HG03521 (cell line): ENCODE results near the gene ACAA2.

ENCODE experiments used
- ATAC-seq: cut with Tn5 transposase; IDR thresholded peaks from one replicate; pipeline ENCODE4 v1.9.1; 2021; ENCODE audit warnings: mild to moderate bottlenecking, moderate library complexity; ENCODE audit not compliant: unreplicated experiment

Gene ACAA2

GRCh38 chr18:49744376-49745008, 68.8 kb downstream of the ACAA2 start:
- no peak for ATAC-seq

- no peak for ATAC-seq
Observed at GRCh38 chr18:49743117-49743567, 70.2 kb downstream of the ACAA2 start.

- no peak for ATAC-seq
Observed at GRCh38 chr18:49742316-49743116, 70.8 kb downstream of the ACAA2 start.

GRCh38 chr18:49739275-49739674, 74.1 kb downstream of the ACAA2 start:
- no peak for ATAC-seq

DNA sequence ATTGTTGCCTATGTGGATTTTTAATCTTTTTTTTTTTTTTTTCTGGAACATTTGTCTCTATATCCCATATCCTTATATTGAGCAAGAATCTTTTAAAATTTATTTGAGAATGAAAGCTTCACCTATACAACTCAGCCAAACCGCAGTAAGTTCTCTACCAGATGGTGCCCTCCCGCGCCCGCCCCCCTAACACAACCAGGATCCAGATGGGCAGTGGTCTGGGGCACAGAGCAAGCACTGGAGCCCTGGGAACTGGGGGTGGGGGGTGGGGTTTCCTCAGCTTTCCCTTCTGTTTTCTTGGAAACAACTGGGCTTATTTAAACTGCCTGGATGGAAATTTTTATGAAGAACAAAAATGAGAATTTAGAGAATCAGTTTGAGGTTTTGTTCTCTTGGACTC, 74.6 kb downstream of the ACAA2 start:
- no peak for ATAC-seq

GRCh38 chr18:49734836-49735235, 78.5 kb downstream of the ACAA2 start:
- no peak for ATAC-seq

- no peak for ATAC-seq
Observed at GRCh38 chr18:49733896-49734585, 79.3 kb downstream of the ACAA2 start.

DNA sequence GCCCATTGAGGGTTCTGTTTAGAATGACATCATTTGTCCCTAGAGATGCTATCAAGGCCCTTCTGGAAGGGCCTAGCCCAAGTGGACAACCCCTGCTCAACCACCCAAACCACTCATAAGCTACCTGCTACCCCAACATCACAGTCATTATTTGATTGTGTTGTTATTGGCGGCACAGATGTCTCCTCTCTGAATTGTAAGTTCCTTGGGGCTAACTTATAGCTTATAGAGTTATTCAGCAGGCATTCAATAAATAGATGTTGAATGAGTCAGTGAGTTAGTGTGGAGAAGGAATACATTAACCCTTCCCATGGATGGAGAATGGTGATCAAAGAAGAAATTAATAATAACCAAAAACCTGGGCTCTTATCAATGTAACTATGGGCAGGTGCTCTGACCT, 80.0 kb downstream of the ACAA2 start:
- no peak for ATAC-seq
